Measurements from ENCODE around the gene CADPS2. TPM values are rescaled to one million over a fixed set of nuclear protein-coding genes. Genes with fewer than 3 reads are reported as not detected.
"Not testable (repeated sequence)": the region's sequence is repeated elsewhere in the genome, so short reads cannot be mapped to it uniquely, and the experiment has no call there.

The CADPS2 gene
- total RNA-seq, 2 experiments from 2014 or later, result not detected

- H3K27ac ChIP-seq (ENCODE audit: low read depth in 1 of 2, low read length in 2 of 2), result no peak overlapping the region
- peaks cover 2% of the 10 kb centered on the region for H3K9me3 Mint-ChIP-seq
- no peak overlapping the region for H3K4me3 ChIP-seq (ENCODE audit: low read length)
- CTCF ChIA-PET, result no interaction called here
- peaks cover 0 to 4% of the 10 kb centered on the region in 2 experiments for H3K9me3 ChIP-seq (ENCODE audit: control insufficient read depth in 1 of 2, insufficient read depth in 1 of 2, low read length in 2 of 2)
- POLR2A ChIA-PET, result interaction anchor here (0.6 kb wide), 1 partner anchor 42 kb away, joined by 7 read pairs; no protein-coding TSS in a partner anchor
- H3K27me3 Mint-ChIP-seq, result no peaks in the 10 kb centered on the region
- DNase-seq (no peak), ATAC-seq (ENCODE audit: poor library complexity) (no peak)
- no peak overlapping the region for H3K4me3 Mint-ChIP-seq
- intact Hi-C loops (cut with DNase I, micrococcal nuclease), result no loop called here
- H3K4me1 Mint-ChIP-seq (ENCODE audit: low read depth), result no peaks in the 10 kb centered on the region
- no peak for TF ChIP-seq CTCF (IDR thresholded peaks at IDR 0.05)
- H3K4me1 ChIP-seq (ENCODE audit: insufficient read depth, low read length), result no peaks in the 10 kb centered on the region
- no peak overlapping the region for H3K27ac Mint-ChIP-seq
- H3K36me3 Mint-ChIP-seq (ENCODE audit: low read depth), result no peaks in the 10 kb centered on the region
- H3K27me3 ChIP-seq (ENCODE audit: control insufficient read depth in 1 of 2, insufficient read depth in 2 of 2, low read length in 2 of 2), result no peaks in the 10 kb centered on the region
- H3K36me3 ChIP-seq (ENCODE audit: insufficient read depth, low read length), result no peaks in the 10 kb centered on the region
These were observed 41.9 kb downstream of the CADPS2 start for GRCh38 chr7:122844191-122844988.

- Histone ChIP-seq H3K27me3 (ENCODE audit: control insufficient read depth in 1 of 2, insufficient read depth in 2 of 2, low read length in 2 of 2) (no peaks in the 10 kb centered on the region), H3K27ac (ENCODE audit: low read depth in 1 of 2, low read length in 2 of 2) (no peak overlapping the region), H3K4me3 (ENCODE audit: low read length) (no peak overlapping the region), H3K36me3 (ENCODE audit: insufficient read depth, low read length) (no peaks in the 10 kb centered on the region), H3K4me1 (ENCODE audit: insufficient read depth, low read length) (no peaks in the 10 kb centered on the region), H3K9me3 (ENCODE audit: control insufficient read depth in 1 of 2, insufficient read depth in 1 of 2, low read length in 2 of 2) (peaks cover 0 to 4% of the 10 kb centered on the region in 2 experiments)
- H3K27ac Mint-ChIP-seq, result no peak overlapping the region
- ChIA-PET POLR2A (no interaction called here), CTCF (no interaction called here)
- H3K9me3 Mint-ChIP-seq, result peaks cover 2% of the 10 kb centered on the region
- DNase-seq (no peak), ATAC-seq (ENCODE audit: poor library complexity) (no peak)
- no peak for TF ChIP-seq CTCF (IDR thresholded peaks at IDR 0.05)
- H3K27me3 Mint-ChIP-seq, result no peaks in the 10 kb centered on the region
- H3K36me3 Mint-ChIP-seq (ENCODE audit: low read depth), result no peaks in the 10 kb centered on the region
- no peaks in the 10 kb centered on the region for H3K4me1 Mint-ChIP-seq (ENCODE audit: low read depth)
- intact Hi-C loops (cut with DNase I, micrococcal nuclease), result no loop called here
- no peak overlapping the region for H3K4me3 Mint-ChIP-seq
These were observed 43.3 kb downstream of the CADPS2 start for GRCh38 chr7:122842971-122843370.

- POLR2A ChIA-PET; H3K27me3 Mint-ChIP-seq; H3K27ac Mint-ChIP-seq; H3K4me3 Mint-ChIP-seq; H3K4me1 ChIP-seq (ENCODE audit: insufficient read depth, low read length); H3K4me3 ChIP-seq (ENCODE audit: low read length); intact Hi-C loops (cut with DNase I, micrococcal nuclease); DNase-seq; H3K27ac ChIP-seq (ENCODE audit: low read depth in 1 of 2, low read length in 2 of 2); H3K36me3 ChIP-seq (ENCODE audit: insufficient read depth, low read length); H3K27me3 ChIP-seq (ENCODE audit: control insufficient read depth in 1 of 2, insufficient read depth in 2 of 2, low read length in 2 of 2); H3K9me3 Mint-ChIP-seq; ATAC-seq (ENCODE audit: poor library complexity); H3K4me1 Mint-ChIP-seq (ENCODE audit: low read depth); CTCF ChIA-PET; H3K36me3 Mint-ChIP-seq (ENCODE audit: low read depth): not testable (repeated sequence)
- H3K9me3 ChIP-seq (ENCODE audit: control insufficient read depth in 1 of 2, insufficient read depth in 1 of 2, low read length in 2 of 2), result peaks cover 4 to 14% of the 10 kb centered on the region in 2 experiments
These were observed 50.0 kb downstream of the CADPS2 start for GRCh38 chr7:122836286-122836685.

- H3K4me3 Mint-ChIP-seq; H3K27me3 ChIP-seq (ENCODE audit: control insufficient read depth in 1 of 2, insufficient read depth in 2 of 2, low read length in 2 of 2); H3K4me1 Mint-ChIP-seq (ENCODE audit: low read depth); H3K36me3 ChIP-seq (ENCODE audit: insufficient read depth, low read length); CTCF ChIA-PET; ATAC-seq (ENCODE audit: poor library complexity); H3K4me3 ChIP-seq (ENCODE audit: low read length); H3K36me3 Mint-ChIP-seq (ENCODE audit: low read depth); POLR2A ChIA-PET; H3K9me3 Mint-ChIP-seq; DNase-seq; H3K27me3 Mint-ChIP-seq; H3K27ac Mint-ChIP-seq; intact Hi-C loops (cut with DNase I, micrococcal nuclease); H3K4me1 ChIP-seq (ENCODE audit: insufficient read depth, low read length); H3K27ac ChIP-seq (ENCODE audit: low read depth in 1 of 2, low read length in 2 of 2): not testable (repeated sequence)
- peaks cover 4 to 14% of the 10 kb centered on the region in 2 experiments for H3K9me3 ChIP-seq (ENCODE audit: control insufficient read depth in 1 of 2, insufficient read depth in 1 of 2, low read length in 2 of 2)
These were observed 51.7 kb downstream of the CADPS2 start for GRCh38 chr7:122834571-122834942.

All from CD4-positive, alpha-beta T cell (primary cell).